B cell (primary cell): ENCODE measurements around the gene CCDC3. TPM values are rescaled to one million over a fixed set of nuclear protein-coding genes. Genes with fewer than 3 reads are reported as not detected.

Experiments used
- ATAC-seq: fragments of 200-7000 bp; cut with Tn5 transposase; one replicate; pipeline ENCODE4 v1.10.0; 2021; ENCODE audit warnings: low read depth, mild to moderate bottlenecking, moderate number of reproducible peaks, moderate library complexity
- CTCF ChIA-PET: fragments of 350-600 bp; sonication (Branson Sonifier 250); formaldehyde crosslinking; loops from one replicate; lab custom pipeline; 2021; ENCODE audit warnings: antibody characterized with exemption, inconsistent platforms; lab: Charles Lee
- POLR2A ChIA-PET: fragments of 350-600 bp; sonication (Branson Sonifier 250); formaldehyde crosslinking; loops from one replicate; lab custom pipeline; 2021; ENCODE audit warnings: antibody characterized with exemption; lab: Charles Lee
- DNase-seq: peaks from one replicate; pipeline ENCODE4 v3.0.0; 2013
- H2AFZ ChIP-seq: 2 replicates; pipeline ENCODE4 v1.6.1; 2012; ENCODE audit warnings: mild to moderate bottlenecking, low read depth, low read length; ENCODE audit not compliant: insufficient read depth, poor library complexity, severe bottlenecking
- H3K27ac ChIP-seq, 2 donors: 1 replicate in 1 of 2; 2 replicates in 1 of 2; pipeline ENCODE4 v1.5.1; 2012 to 2013; ENCODE audit warnings: low read length in 2 of 2, mild to moderate bottlenecking in 2 of 2, moderate library complexity in 1 of 2
- H3K27me3 ChIP-seq, 4 experiments: fragments of 200-600 bp in 1 of 4; sonication (generic) in 1 of 4; replicated peaks in 1 of 4; 1 replicate in 2 of 4; 2 replicates in 2 of 4; pipeline versions ENCODE4 v1.6.1 to v1.7.0; 2013 to 2016; ENCODE audit warnings: low read length in 3 of 4, mild to moderate bottlenecking in 2 of 4, mixed read lengths in 1 of 4, moderate library complexity in 1 of 4; ENCODE audit not compliant: insufficient read depth in 4 of 4, control insufficient read depth in 3 of 4; ENCODE audit errors: control extremely low read depth in 1 of 4
- H3K36me3 ChIP-seq, 2 experiments: replicated peaks in 1 of 2; 1 replicate in 1 of 2; 2 replicates in 1 of 2; pipeline versions ENCODE4 v1.6.1 to v1.7.1; 2013; ENCODE audit warnings: low read length in 1 of 2; ENCODE audit not compliant: insufficient read depth in 2 of 2, control insufficient read depth in 1 of 2; ENCODE audit errors: control extremely low read depth in 1 of 2, extremely low read depth in 1 of 2
- H3K4me1 ChIP-seq, 2 donors: fragments of 200-600 bp in 1 of 2; sonication (generic) in 1 of 2; 1 replicate in 1 of 2; 2 replicates in 1 of 2; pipeline versions ENCODE4 v1.5.1 to v1.6.1; 2013 to 2017; ENCODE audit warnings: low read length in 2 of 2; ENCODE audit not compliant: control insufficient read depth in 2 of 2, insufficient read depth in 2 of 2
- H3K4me2 ChIP-seq: replicated peaks from 2 replicates; pipeline ENCODE3; 2012; ENCODE audit warnings: mild to moderate bottlenecking, low read depth, low read length; ENCODE audit not compliant: poor library complexity, severe bottlenecking
- H3K4me3 ChIP-seq, 5 experiments: fragments of 200-600 bp in 1 of 5; sonication (generic) in 1 of 5; 1 replicate in 3 of 5; 2 replicates in 2 of 5; pipeline versions ENCODE4 v1.5.1 to v1.7.0; 2011 to 2016; ENCODE audit warnings: low read length in 4 of 5, mild to moderate bottlenecking in 4 of 5, low read depth in 2 of 5, control low read depth in 1 of 5, moderate library complexity in 1 of 5; ENCODE audit not compliant: insufficient read depth in 1 of 5; ENCODE audit errors: control extremely low read depth in 1 of 5, extremely low read depth in 1 of 5
- H3K79me2 ChIP-seq: fragments of 200-600 bp; sonication (generic); one replicate; pipeline ENCODE4 v1.6.0; 2016; ENCODE audit warnings: low read length; ENCODE audit not compliant: control insufficient read depth, insufficient read depth
- H3K9ac ChIP-seq: fragments of 200-600 bp; sonication (generic); 2 replicates; pipeline ENCODE4 v1.6.1; 2017; ENCODE audit warnings: mild to moderate bottlenecking, low read length, moderate library complexity
- H3K9me3 ChIP-seq, 3 donors: one replicate each; pipeline versions ENCODE4 v1.6.1 to v1.7.1; 2013; ENCODE audit warnings: low read length in 2 of 3; ENCODE audit not compliant: control insufficient read depth in 2 of 3, insufficient read depth in 1 of 3; ENCODE audit errors: control extremely low read depth in 1 of 3
- H4K20me1 ChIP-seq: 2 replicates; pipeline ENCODE4 v1.6.0; 2012; ENCODE audit warnings: mild to moderate bottlenecking, low read length; ENCODE audit not compliant: insufficient read depth, control insufficient read depth, poor library complexity, severe bottlenecking
- H3K27ac Mint-ChIP-seq: one replicate; pipeline ENCODE4 v1.8.0; 2021; ENCODE audit warnings: mixed read lengths
- H3K27me3 Mint-ChIP-seq: one replicate; pipeline ENCODE4 v1.8.0; 2021; ENCODE audit warnings: mixed read lengths
- H3K4me1 Mint-ChIP-seq: one replicate; pipeline ENCODE4 v1.8.0; 2021; ENCODE audit warnings: mixed read lengths
- H3K4me3 Mint-ChIP-seq: one replicate; pipeline ENCODE4 v1.8.0; 2021; ENCODE audit warnings: mixed read lengths
- H3K9me3 Mint-ChIP-seq: one replicate; pipeline ENCODE4 v1.8.0; 2022; ENCODE audit warnings: mixed read lengths; ENCODE audit not compliant: insufficient read depth
- CTCF ChIP-seq: fragments of 200-600 bp; IDR thresholded peaks from one replicate; pipeline ENCODE4 v1.8.0; 2022; ENCODE audit warnings: antibody characterized with exemption, mild to moderate bottlenecking
- EZH2 ChIP-seq: IDR thresholded peaks from 2 replicates; pipeline ENCODE4 v1.6.1; 2012; ENCODE audit warnings: borderline replicate concordance, low read depth, mild to moderate bottlenecking, moderate library complexity, low read length; ENCODE audit not compliant: insufficient read depth, poor library complexity, severe bottlenecking
- WGBS: methylation state at CpG from one replicate; pipeline ENCODE4 v1.1.5; 2013; ENCODE audit warnings: missing lambda C conversion rate; ENCODE audit not compliant: insufficient coverage; 5-methylcytosine and 5-hydroxymethylcytosine counted together
- intact Hi-C: fragments of 100-400 bp; cut with micrococcal nuclease; formaldehyde crosslinking; loops from one replicate; pipeline ENCODE4 v1.10.0; 2022
- polyA plus RNA-seq: library from polyadenylated mRNA; depleted of rRNA; stranded (reverse); fragments of >200 nt; gene quantifications from 2 replicates; pipeline ENCODE4 v1.2.3, GENCODE V29; 2012
- small RNA-seq: library from RNA; depleted of rRNA; stranded (forward); fragments of <200 nt; gene quantifications from one replicate; pipeline ENCODE3, GENCODE V24; 2012; ENCODE audit warnings: low replicate concordance, low read depth; ENCODE audit not compliant: insufficient read length
- total RNA-seq, 2 donors: library from RNA; stranded (reverse); fragments of 120-200 nt in 1 of 2; gene quantifications; 1 replicate in 1 of 2; 2 replicates in 1 of 2; pipeline versions ENCODE4 v1.2.3 to v1.2.4, GENCODE V29; 2013 to 2022

CCDC3 gene
- total and polyA plus RNA-seq, 2 donors (not counting 1 experiment from before 2014, with no cell fraction given): 0.12 TPM; not detected in 1

GRCh38 chr10:12846718-12847117, 154.8 kb downstream of the CCDC3 start:
- DNase-seq: no peak
- intact Hi-C loops: no loop called here
- Histone ChIP-seq H4K20me1 (no peaks in the 10 kb centered on the region), H3K4me3 (no peak overlapping the region), H3K9me3 (no peaks in the 10 kb centered on the region), H3K36me3 (no peaks in the 10 kb centered on the region), H2AFZ (no peak overlapping the region), H3K4me1 (peaks cover 0 to 4% of the 10 kb centered on the region in 2 donors), H3K27ac (no peak overlapping the region), H3K27me3 (peaks cover 0 to 13% (median 6%) of the 10 kb centered on the region in 4 experiments), H3K79me2 (no peaks in the 10 kb centered on the region), H3K4me2 (no peak overlapping the region), H3K9ac (no peak overlapping the region)
- no peak for ATAC-seq
- Mint-ChIP-seq H3K4me3 (no peak overlapping the region), H3K27ac (no peak overlapping the region), H3K4me1 (peaks cover 5% of the 10 kb centered on the region), H3K9me3 (peaks cover 4% of the 10 kb centered on the region), H3K27me3 (peaks cover 34% of the 10 kb centered on the region)
- ChIA-PET POLR2A (no interaction called here), CTCF (no interaction called here)
- no CpG with 5 or more reads among the region's 1 CpG for WGBS
- TF ChIP-seq EZH2: no peak
- no peak for TF ChIP-seq CTCF

Small RNAs within 50 kb of the gene (small RNA-seq; reads per million reads assigned to genes)
- gene RNA5SP300: not detected

Other genes with a start within 250 kb of the CCDC3 start
- 42.8 and 42.9 TPM in 2 replicates for gene OPTN, start 98.5 kb upstream of the CCDC3 start, total RNA-seq
- gene OPTN, start 98.5 kb upstream of the CCDC3 start, polyA plus RNA-seq: 5.2 and 12.0 TPM in 2 replicates
- gene MCM10, start 159.8 kb upstream of the CCDC3 start, total RNA-seq: 0.15 and 0.42 TPM in 2 replicates
- gene MCM10, start 159.8 kb upstream of the CCDC3 start, polyA plus RNA-seq: 0.12 and 0.88 TPM in 2 replicates
- not detected in 2 replicates for gene UCMA, start 232.7 kb upstream of the CCDC3 start, total RNA-seq
- gene UCMA, start 232.7 kb upstream of the CCDC3 start, polyA plus RNA-seq: not detected in 2 replicates